ENCODE results near the gene GPN2.

GRCh38 chr1:26829184-26829911 is 60.7 kb downstream of the GPN2 start:
- TF ChIP-seq EZH2 (IDR thresholded peaks at IDR 0.05; ENCODE audit: borderline replicate concordance, low read depth, low read length, severe bottlenecking) (no peak), POLR2AphosphoS5 (IDR thresholded peaks at IDR 0.05; ENCODE audit: insufficient read depth, low read depth, low read length) (no peak), POLR2A (IDR thresholded peaks at IDR 0.05; ENCODE audit: low read depth, low read length) (no peak)
- TF ChIP-seq, protein P1, sequence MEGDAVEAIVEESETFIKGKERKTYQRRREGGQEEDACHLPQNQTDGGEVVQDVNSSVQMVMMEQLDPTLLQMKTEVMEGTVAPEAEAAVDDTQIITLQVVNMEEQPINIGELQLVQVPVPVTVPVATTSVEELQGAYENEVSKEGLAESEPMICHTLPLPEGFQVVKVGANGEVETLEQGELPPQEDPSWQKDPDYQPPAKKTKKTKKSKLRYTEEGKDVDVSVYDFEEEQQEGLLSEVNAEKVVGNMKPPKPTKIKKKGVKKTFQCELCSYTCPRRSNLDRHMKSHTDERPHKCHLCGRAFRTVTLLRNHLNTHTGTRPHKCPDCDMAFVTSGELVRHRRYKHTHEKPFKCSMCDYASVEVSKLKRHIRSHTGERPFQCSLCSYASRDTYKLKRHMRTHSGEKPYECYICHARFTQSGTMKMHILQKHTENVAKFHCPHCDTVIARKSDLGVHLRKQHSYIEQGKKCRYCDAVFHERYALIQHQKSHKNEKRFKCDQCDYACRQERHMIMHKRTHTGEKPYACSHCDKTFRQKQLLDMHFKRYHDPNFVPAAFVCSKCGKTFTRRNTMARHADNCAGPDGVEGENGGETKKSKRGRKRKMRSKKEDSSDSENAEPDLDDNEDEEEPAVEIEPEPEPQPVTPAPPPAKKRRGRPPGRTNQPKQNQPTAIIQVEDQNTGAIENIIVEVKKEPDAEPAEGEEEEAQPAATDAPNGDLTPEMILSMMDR (IDR thresholded peaks at IDR 0.05; ENCODE audit: extremely low read depth in 1 of 2, insufficient read depth in 1 of 2, low read depth in 1 of 2, low read length in 2 of 2), result no peak

Measured in endothelial cell of umbilical vein (primary cell).